ENCODE data around the gene NINJ2. TPM values are rescaled to one million over a fixed set of nuclear protein-coding genes. Genes with fewer than 3 reads are reported as not detected.

Gene NINJ2
- total and polyA plus RNA-seq, 10 of the 15 experiments (the other 5 are each of a cell fraction or from before 2014, with no cell fraction given) = 8.9 to 51.6 (median 21.3) TPM

- BruUV-seq (replicated peaks) = no TSS peak
- Histone ChIP-seq H3K4me1 (ENCODE audit: control insufficient read depth, insufficient read depth, low read length) (peaks cover 5% of the 10 kb centered on the region), H4K20me1 (ENCODE audit: control insufficient read depth, insufficient read depth) (no peaks in the 10 kb centered on the region), H3K27ac (ENCODE audit: control insufficient read depth, insufficient read depth) (no peak overlapping the region), H3K4me2 (ENCODE audit: control insufficient read depth, insufficient read depth) (no peak overlapping the region), H3K4me3 (no peak overlapping the region), H2AFZ (ENCODE audit: control insufficient read depth, low read depth, low read length) (no peak overlapping the region), H3K36me3 (ENCODE audit: control insufficient read depth in 2 of 2, insufficient read depth in 2 of 2, low read length in 1 of 2) (no peaks in the 10 kb centered on the region), H3K9me3 (replicated peaks; ENCODE audit: control insufficient read depth, insufficient read depth, low read length) (no peaks in the 10 kb centered on the region), H3K27me3 (replicated peaks in 1 of 2; ENCODE audit: control insufficient read depth in 2 of 2, insufficient read depth in 2 of 2, low read length in 1 of 2) (no peaks in the 10 kb centered on the region), H3K79me2 (ENCODE audit: control insufficient read depth, insufficient read depth, low read length) (no peaks in the 10 kb centered on the region), H3K9ac (ENCODE audit: control insufficient read depth, insufficient read depth, low read length) (no peak overlapping the region)
- ChIA-PET RAD21 (ENCODE audit: unreplicated experiment) (no interaction called here), CTCF (interaction anchor here (0.5 to 5.2 kb wide), 6 partner anchors 20 to 551 kb away, joined by 3 to 50 read pairs (median 4); no protein-coding TSS in a partner anchor), SMC1A (ENCODE audit: uncharacterized antibody, unreplicated experiment) (interaction anchor here (0.9 to 1.1 kb wide), 2 partner anchors 337 to 378 kb away, joined by 3 read pairs; no protein-coding TSS in a partner anchor), POLR2A (no interaction called here)
- intact Hi-C loops (cut with micrococcal nuclease; ENCODE audit: unreplicated experiment) = loop anchor here (2.0 to 10.0 kb wide), 4 partner anchors 242 to 524 kb away; partner anchors contain the start of gene RAD52
- WGBS (ENCODE audit: insufficient coverage, insufficient replicate concordance, low lambda C conversion rate, missing lambda C conversion rate) = 76% methylated on average over 6 of the region's 6 CpGs
- no peak for DNase-seq (ENCODE audit: low read depth, low spot score)
- TF ChIP-seq SIN3A (IDR thresholded peaks at IDR 0.05; ENCODE audit: low read depth, low read length) = no peak
- no peak for TF ChIP-seq ZNF687 (IDR thresholded peaks at IDR 0.05)
- TF ChIP-seq HSF1 (IDR thresholded peaks at IDR 0.05; ENCODE audit: low read depth, low read length) = no peak
- TF ChIP-seq CEBPB (IDR thresholded peaks at IDR 0.05; ENCODE audit: borderline replicate concordance in 1 of 2, low read depth in 2 of 2, low read length in 2 of 2) = no peak
- TF ChIP-seq RAD51 (IDR thresholded peaks at IDR 0.05) = no peak
- no peak for TF ChIP-seq POLR2A (IDR thresholded peaks at IDR 0.05; ENCODE audit: low read depth, low read length)
- TF ChIP-seq LARP7 (IDR thresholded peaks at IDR 0.05) = no peak
- no peak for TF ChIP-seq FOXK2 (IDR thresholded peaks at IDR 0.05)
- no peak for TF ChIP-seq YBX1 (IDR thresholded peaks at IDR 0.05)
- no peak for TF ChIP-seq RUNX3 (IDR thresholded peaks at IDR 0.05; ENCODE audit: low read length)
- no peak for TF ChIP-seq KDM1A (IDR thresholded peaks at IDR 0.05; ENCODE audit: borderline replicate concordance)
- TF ChIP-seq TARDBP (IDR thresholded peaks at IDR 0.05; ENCODE audit: borderline replicate concordance) = no peak
- no peak for TF ChIP-seq MYC (IDR thresholded peaks at IDR 0.05; ENCODE audit: insufficient read depth, insufficient read length, insufficient replicate concordance, low read length, severe bottlenecking)
- no peak for TF ChIP-seq PKNOX1 (IDR thresholded peaks at IDR 0.05)
- no peak for TF ChIP-seq MTA2 (IDR thresholded peaks at IDR 0.05; ENCODE audit: low read depth)
- TF ChIP-seq MEF2A (IDR thresholded peaks at IDR 0.05; ENCODE audit: insufficient read depth, low read depth, low read length) = no peak
- TF ChIP-seq ASH2L (IDR thresholded peaks at IDR 0.05; ENCODE audit: borderline replicate concordance, low read depth) = no peak
- in situ Hi-C loops (cut with MboI) = loop anchor here (5.0 kb wide), 1 partner anchor 529 kb away; no protein-coding TSS in a partner anchor
- ATAC-seq = no peak
- FAIRE-seq = no peak
These were observed 94.8 kb downstream of the NINJ2 start for GRCh38 chr12:568486-568885.

Measured in GM12878 (cell line).